OCI-M2 (cell line): ENCODE results near the gene KPNA5.

ENCODE experiments used
- DNase-seq: peaks from one replicate; lab custom pipeline; 2025; ENCODE audit not compliant: unreplicated experiment; lab: John Stamatoyannopoulos, UW

Gene KPNA5

DNA sequence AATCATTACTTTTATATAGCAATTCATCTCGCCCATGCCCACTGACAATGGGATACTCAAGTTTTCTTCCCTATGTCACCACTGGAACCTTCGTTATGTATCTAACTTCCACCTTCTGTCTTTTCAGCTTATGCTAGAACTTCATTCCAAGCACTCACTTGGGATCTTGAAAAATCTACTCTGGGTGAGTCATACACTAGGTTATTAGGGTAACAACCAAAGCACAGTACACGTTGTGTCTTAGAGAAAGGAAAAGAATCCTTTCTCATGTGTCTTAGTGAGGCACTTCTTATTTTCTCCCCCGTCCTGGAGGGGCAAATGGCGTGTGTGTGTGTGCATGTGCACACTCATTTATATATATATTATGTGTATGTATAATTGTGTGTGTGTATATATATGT is 102.8 kb downstream of the KPNA5 start:
- DNase-seq: no peak
